D341Med (cell line): ENCODE data around the gene PDGFC.

Experiments
- DNase-seq: peaks from one replicate; pipeline ENCODE4 v3.0.0; 2012; ENCODE audit warnings: low spot score

Gene PDGFC

DNA sequence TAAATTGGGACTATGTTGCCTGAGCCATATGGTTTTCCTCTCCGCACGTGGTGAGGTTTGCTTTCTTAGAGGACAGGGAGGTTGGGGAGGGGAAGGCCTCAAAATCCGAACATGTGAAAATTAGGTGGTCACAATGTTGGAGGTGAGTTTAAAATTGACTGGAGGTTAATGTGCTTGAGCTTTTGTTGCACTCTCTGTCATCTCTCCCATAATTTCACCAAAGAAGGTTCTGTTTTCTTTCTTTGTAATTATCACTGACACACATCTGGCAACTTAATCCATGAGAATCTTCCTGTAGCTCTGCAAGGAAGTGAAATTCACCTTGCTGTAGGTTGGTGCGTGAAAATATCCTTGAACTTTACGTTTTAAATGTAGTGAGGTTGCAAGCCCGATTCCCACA, 225.5 kb downstream of the PDGFC start:
- DNase-seq, result no peak

DNA sequence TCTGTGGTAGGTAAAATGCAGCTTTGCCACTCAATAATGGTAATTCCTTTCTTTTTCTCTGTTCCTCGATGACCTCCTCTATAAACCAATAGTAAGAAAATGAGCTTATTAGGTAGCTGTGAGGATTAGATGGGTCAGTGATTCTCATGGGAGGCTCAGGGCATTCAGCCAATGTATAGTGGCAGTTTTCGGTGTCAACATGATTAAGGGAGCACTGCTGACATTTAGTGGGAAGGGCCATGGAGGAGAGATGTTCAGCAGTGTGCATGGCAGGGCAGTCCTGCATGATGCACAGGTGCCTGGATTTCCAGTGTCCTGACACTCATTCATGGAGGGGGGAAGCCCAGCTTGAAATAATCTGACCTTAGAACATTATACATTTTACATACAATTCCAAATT, 232.8 kb downstream of the PDGFC start:
- peak; percentile 43 for DNase-seq

DNA sequence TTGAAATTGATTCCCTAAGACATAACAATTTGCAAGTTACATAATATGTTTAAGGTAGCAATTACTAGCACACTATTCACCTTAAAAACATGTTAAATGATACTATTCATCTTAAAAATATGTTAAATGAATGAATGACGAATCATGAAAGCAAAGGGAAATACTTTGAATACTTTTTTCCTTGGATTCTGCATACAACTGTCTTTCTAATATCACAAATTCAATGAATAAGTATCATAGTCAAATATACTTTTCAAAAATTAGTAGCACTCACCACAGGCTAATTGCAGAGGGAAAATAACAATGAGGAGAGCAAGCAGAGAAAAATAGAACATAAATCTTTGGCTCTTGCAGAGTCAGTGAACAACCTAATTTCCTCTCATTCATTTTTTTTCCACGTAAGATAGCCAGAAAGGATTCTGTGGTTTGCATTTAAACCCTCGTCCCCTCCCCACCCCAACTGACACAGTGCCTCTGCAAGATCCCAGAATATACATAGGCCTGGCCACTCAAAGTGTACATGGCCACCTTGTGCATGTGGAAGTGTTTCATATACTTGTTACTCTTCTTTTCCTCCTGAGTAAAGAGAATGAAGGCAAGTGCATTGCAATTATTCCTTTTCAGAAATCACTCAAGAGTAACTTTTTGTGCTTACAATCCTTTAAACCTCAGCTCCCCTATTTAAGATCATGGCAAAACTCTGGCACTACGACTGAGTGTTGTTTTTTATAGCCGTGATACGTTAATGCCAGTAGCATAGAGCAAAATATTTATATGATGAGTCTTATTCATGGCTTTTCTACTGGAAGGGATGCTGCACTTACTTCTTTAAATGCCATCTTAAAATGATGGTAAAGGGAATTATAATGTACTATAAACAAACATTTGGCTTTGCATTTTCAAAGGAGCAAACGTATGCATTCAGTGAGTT, 236.4 kb downstream of the PDGFC start:
- DNase-seq, result no peak

DNA sequence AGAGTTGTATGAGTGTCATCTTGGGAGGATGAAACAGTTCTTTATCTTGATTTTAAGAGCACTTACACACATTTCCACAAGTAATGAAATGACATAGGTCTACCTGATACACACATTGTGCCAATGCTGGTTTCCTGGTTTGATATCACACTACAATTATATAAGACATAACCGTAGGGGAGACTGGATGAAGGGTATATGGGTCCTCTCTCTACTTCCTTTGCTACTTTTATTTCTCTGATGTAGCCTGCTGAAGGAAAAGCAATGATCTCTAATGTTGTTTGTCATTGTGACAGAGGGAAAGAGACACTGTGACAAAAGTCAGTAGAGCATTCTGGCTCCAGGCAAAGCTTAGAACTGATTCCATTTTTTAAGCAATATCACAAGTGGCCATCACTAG, 238.0 kb downstream of the PDGFC start:
- DNase-seq, result no peak

DNA sequence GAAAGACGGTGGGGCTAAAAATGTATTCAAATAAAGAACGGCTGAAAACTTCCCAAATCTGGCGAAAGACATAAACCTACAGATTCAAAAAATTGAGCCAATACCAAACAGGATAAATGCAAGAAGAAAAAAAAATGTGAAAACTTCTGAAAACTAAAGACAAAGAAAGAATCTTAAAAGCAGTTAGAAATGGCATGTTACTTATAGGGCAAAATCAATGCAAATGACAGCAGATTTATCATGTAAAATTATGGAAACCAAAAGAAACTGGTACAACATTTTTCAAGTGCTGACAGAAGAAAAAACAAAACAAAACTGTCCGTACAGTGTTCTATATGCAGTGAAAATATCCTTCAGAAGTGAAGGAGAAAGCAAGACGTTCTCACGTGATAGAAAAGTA, 239.0 kb downstream of the PDGFC start:
- no peak for DNase-seq

DNA sequence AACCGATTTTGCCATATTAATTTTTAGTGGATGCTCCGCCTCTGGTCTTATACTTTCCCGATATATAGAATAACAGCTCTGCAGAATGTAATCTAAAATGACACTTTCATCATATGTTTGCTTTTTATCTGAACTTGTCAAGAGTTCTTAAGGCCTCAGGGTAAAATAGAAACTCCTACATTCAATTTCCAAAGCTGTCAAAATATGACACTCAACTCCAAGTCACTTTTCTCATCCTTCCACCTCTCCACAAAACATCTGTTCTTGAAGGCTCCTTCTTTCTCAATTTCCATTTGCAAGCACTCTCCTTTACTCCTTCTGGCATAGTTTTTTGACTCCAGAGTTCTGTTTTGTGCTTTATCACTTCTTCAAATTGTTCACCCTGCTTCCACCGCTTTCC, 242.2 kb downstream of the PDGFC start:
- no peak for DNase-seq

DNA sequence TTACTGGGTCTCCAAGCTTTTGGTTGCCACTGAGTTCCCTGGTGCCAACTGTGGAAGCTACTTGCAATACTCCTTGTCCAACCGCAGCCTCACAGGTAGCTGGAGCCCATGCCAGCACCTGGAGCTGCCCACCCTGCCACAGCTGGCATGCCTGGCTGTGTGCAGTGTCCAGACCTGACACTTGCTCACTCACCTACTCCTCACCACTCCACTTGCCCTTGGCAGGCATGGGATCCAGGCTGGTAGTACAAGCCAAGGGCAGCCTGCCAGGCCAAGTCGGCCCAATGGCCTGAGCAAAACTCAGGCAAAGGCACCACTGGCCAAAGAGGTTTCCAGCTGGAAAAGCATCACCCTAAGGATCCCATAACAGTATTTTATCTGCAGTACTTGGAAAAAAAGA, 246.3 kb downstream of the PDGFC start:
- no peak for DNase-seq

DNA sequence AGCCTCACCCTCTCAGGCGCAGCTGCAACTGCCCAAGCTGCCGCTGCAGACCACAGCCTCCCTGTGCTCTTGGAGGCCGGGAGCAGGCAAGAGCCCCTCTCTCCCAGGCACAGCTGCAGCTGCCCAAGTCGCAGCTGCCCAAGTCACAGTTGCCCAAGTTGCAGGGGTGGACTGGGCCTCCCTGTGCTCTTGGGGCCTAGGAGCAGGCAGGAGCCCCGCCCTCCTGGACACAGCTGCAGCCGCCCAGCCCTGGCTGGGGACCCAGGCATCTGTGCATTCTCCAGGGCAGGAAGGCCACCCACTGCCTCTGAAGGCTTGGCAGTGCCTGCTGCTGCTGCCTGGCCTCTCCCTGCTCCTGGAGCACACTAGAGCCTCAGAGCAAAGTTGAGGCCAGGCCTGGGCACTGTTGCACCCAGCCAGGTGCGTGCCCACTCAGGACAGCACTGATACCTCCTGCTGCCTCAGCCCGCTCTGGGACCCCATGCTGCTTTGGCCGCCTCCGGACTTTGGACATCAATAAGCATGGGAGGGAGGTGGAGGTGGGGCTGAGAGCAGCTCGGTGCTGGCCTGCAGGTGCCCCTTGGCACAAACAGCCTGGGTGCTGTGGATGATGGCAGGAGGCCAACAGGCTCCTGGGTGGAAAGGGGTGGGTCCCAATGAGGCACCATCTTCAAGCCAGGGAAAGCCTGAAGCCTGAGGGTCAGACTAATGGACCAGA, 247.5 kb downstream of the PDGFC start:
- DNase-seq, result peak; percentile 18

DNA sequence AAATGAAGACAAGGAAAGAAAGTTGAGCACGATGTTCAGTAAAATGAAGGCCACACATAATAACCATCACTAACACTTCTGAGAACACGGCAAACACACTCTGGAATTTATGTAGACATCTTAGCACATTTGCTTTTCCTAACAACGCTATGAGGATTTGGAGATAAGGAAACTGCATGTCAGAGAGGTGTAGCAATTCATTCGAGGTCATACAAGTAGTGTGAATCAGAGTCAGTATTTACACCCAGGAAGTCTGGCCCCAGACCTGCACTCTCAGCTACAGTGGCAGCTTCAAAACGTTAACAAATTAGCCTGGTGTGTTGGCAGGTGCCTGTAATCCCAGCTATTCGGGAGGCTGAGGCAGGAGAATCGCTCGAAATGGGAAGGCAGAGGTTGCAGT, 253.4 kb downstream of the PDGFC start:
- no peak for DNase-seq

DNA sequence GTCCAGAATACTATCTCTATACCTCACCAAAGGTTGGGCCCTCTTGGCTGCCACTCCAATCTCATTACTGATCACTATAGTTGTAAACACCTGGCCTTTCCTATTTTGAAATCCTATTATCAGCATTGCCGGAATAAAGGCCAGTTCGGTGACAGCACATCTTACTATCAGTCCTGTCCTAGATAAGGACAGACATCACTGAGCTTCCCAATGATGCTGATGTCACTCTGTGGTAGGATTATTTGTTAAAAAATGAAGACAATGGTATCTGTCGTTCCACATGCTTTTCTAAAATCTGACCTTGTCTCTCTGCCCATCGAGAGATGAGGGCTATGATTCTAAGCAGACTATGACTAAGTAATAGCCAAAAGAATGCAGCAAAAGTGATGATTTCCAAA, 260.4 kb downstream of the PDGFC start:
- DNase-seq, result no peak
